GM19467 (cell line): ENCODE results near the gene FAF2.
"Not testable (repeated sequence)": the region's sequence is repeated elsewhere in the genome, so short reads cannot be mapped to it uniquely, and the experiment has no call there.

Experiments used
- ATAC-seq: cut with Tn5 transposase; IDR thresholded peaks from one replicate; pipeline ENCODE4 v1.9.1; 2021; ENCODE audit warnings: mild to moderate bottlenecking, moderate library complexity; ENCODE audit not compliant: unreplicated experiment

FAF2 gene

DNA sequence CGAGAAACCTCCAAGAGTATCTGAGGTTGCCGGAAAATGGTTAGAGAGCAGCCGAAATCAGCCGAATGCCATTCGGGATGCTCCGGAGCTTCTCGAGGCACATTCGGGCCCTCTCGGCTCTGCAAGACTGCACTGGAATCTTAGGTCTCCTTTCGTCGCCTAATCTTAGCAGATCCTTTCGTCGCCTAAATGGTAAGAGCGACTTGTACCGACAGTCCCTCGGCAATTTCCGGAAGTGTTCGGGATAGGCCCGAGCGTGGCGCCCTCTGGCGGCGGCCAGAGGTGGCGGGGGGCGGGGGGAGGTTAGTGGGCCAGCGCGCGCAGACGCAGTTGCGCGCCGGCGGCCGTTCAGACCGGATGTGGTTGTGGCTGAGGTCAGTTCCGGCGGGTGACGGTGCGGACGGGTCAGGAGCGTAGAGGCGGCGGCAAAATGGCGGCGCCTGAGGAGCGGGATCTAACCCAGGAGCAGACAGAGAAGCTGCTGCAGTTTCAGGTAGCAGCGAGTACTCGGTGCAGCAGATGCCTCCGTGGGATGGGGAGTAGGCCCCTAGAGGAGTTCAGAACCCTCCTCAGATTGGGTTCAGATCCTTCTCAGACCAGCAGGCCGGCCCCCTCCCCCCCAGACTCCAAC, at the start of gene FAF2:
FAF2 (plus strand) TSS at position 408 of the 631 bp plus-strand sequence; CDS start at position 431, 23 bp downstream.
- ATAC-seq, result peak; percentile 92

GRCh38 chr5:176400382-176401156, 47.6 kb upstream of the FAF2 start:
- no peak for ATAC-seq

- ATAC-seq, result no peak
Observed at GRCh38 chr5:176401281-176402205, 46.6 kb upstream of the FAF2 start.

- ATAC-seq, result no peak
Observed at GRCh38 chr5:176405656-176406435, 42.3 kb upstream of the FAF2 start.

DNA sequence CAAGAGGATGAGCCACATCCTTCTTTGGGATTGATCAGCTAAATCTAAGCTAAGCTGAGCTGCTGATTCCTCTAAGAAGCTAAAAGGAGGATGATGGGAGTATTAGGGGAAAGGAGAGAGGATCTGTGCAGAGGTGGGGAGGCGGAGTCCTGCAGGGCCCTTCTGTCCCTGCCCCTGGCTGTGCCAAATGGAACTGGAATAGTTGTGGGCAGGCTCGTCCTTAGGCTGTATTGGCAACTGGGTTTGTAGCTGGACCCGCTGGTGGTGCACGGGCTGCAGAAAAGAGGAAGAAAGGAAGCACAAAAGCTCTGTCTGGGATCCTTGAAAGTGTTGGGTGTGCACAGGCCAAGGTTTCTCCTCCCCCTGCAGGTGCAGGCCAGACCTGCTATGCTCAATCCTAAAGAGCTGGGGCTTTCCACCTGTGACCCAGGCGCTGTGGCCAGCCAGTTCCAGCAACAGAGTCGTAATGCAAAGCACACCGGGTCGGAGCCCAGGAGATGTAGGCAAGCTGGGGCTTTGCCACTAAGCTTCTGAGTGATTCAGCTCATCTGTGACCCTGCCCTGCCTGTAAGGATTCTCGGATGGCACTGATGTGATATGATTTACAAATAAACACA, 41.6 kb upstream of the FAF2 start:
- ATAC-seq, result no peak

DNA sequence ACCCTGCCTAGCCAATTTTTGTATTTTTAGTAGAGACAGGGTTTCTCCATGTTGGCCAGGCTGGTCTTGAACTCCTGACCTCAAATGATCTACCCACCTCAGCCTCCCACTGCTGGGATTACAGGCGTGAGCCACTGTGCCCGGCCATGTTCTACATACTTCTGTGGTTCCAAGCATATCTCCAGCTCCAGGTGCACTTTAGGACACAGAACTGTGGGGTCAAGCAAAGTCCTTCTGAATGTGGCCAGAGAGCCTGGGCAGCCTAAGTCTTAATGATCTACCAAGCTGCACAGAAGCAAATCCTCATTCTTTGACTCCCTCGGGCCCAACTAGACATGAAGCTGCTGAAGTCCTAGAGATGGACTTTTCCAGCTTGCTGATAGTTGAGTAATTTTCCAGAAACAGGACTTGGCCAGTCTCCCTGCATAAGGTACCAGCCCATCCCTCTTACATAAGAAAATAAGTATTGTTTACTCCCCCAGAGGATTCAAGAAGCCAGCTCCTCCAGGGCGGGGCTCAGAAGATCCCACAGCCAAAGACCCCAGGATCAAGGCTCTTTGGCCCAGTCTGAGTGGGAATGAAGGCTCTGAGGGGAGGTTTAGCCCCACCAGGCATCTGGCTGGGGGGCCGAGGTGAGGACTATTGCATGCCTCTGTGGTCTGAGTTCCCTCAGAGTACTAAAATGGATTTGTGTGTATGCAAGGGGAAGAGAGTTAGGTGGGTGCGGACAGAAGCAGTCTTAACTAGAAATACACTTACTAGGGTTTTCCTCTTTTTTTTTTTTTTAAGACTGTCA, 40.5 kb upstream of the FAF2 start:
- no peak for ATAC-seq

- ATAC-seq, result not testable (repeated sequence)
Observed at GRCh38 chr5:176408252-176408573, 40.0 kb upstream of the FAF2 start.

DNA sequence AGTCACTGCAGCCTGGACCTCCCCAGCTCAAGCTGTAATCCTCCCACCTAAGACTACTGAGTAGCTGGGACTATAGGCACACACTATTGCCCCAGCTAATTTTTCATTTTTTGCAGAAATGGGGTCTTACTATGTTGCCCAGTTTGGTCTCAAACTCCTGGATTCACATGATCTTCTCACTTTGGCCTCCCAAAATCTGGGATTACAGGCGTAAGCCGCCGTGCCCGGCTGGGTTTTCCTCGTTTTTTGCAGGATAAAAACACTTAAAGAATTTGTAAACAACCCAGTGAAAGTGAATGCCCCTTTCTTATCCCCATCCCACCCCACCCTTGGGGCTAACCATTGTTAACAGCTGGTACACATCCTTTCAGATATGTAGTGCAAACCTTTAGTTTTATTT, 39.6 kb upstream of the FAF2 start:
- no peak for ATAC-seq

GRCh38 chr5:176409765-176410164, 38.4 kb upstream of the FAF2 start:
- no peak for ATAC-seq

DNA sequence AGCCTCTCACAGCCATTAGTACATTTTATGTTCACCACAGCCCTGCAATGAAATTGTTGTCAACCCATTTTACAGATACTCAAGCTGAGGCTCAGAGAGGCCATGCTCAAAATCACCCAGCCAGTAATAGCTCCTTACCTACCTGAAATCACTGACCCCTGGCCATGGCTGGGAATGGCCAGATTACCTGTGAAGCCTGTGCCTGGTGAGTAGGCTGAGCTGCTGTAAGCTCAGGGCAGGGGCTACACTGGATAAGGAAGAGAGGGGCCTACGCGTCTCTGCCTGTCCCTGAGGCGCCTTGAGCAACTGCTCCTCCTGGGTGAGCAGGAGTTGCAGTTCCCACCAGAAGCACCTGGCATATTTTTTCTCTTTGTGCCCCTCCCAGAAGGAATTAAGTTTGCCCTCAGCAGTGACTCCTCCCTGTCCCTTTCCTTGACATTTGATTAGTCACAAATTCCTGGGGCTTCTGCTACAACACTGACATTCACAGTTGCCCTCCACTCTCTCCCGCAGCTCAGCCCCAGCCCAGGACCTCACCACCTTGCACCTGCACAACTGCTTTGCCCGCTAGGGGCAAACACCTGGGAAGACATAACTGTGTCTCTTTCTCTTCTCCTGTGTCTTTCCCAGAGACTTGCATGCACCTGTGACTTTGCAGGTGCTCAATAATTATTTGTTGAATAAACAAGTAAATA, 37.6 kb upstream of the FAF2 start:
- no peak for ATAC-seq

GRCh38 chr5:176412517-176413254, 35.5 kb upstream of the FAF2 start:
- no peak for ATAC-seq

DNA sequence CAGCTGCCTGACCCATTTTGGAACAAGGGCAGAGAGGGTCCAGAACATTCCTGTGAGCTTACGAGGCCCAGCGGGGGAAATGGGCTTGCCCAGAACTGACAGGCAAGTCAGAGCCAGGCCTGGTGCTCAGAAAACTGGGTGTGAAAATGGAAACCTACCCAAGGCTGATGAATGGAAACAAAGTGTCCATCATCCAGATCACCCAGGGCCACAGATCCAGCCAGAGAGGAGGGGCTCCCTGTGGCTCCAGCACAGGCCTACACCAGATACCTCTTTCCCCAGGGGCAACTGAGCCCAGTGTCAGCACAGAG, 35.0 kb upstream of the FAF2 start:
- ATAC-seq, result no peak

DNA sequence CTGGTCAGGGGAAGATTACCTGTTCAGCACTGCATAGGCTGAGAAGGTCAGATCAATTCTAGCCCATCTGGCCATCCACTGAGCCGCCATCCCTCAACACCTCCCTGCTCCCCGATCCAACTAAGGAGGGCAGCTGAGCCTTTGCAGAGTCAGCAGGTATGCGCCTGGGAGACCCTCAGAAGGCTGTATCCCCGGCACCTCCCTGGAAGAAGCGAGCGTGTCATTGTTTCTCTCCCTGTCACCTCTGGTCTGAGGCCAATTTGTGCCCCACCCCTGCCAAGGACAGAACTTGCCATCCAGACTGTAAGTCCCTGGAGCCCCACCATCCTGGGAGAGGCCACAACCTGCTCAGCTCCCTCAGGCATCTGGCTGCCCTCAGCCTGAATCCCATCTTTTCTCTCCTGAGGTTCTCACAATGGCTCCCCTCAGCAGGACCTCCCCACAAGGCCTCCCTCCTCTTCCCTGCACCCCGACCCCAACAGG, 34.4 kb upstream of the FAF2 start:
- no peak for ATAC-seq

DNA sequence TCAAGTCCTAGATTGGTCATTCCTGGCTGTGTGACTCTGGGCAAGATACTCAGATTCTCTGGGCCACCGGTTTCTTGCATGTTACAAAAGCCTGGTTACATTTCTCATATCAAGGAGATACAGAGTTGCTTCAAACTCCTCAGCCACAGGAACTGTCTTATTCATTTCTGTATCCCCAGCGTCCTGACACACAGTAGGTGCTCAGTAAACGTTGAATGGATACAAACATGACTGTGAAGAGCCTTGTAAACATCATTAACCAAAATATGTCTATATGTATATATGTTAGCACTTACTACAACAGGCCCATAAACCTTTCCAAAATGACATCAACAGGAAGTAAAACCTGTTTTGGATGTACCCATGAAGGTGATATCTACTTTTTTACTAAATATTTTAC, 33.5 kb upstream of the FAF2 start:
- no peak for ATAC-seq

- ATAC-seq, result no peak
Observed at GRCh38 chr5:176415240-176415951, 32.8 kb upstream of the FAF2 start.

DNA sequence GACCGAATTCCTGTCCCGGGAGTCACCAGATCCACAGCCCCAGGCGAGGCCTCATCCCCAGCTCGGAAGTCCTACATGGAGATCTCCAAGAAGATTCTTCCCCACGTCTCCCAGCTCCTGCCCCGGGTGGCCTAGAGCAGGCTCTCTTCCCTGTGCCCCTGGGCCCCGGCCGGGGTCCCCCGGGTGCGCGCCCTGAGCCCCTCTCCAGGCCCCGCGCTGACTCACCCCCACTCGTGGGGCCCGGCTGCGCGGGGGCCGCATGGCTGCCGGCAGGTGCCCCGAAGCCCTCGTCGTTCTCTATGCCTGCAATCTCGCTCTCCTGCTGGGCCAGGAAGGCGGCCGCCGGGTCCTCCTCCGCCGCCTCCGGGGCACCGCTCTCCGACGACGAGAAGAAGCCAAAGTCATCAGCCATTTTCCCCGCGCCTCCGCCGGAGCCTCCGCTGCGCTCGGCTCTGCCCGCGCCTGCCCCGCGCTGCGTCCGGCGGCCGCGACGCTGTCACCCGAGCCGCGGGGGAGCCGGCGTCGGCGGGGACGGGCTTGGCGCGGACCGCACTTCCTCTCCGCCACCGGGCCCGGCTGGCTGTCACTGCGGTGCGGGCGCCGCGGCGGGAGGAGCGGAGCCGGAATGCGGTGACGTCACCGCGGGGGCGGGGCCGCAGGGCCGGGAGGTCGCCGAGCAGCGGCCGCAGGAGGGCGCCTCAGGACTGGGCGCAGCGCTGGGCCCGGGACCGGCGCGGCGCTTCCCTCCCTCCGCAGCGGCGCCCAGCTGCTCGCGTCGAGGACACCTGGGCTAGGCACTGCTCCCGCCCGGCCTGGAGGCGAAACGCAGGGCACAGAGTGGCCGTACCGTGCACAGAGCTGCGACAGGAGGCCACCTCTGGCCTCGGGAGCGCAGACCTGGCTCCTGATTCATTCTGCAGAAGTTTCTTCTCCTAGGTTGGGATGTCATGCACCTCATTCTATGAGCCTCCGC, 31.9 kb upstream of the FAF2 start, which contains the start of gene CLTB:
CLTB (minus strand) TSS at position 588 of the 973 bp plus-strand sequence; CDS start at position 412, 176 bp downstream.
- ATAC-seq, result peak; percentile 89
